ENCODE measurements around the gene SRSF10.

The SRSF10 gene

DNA sequence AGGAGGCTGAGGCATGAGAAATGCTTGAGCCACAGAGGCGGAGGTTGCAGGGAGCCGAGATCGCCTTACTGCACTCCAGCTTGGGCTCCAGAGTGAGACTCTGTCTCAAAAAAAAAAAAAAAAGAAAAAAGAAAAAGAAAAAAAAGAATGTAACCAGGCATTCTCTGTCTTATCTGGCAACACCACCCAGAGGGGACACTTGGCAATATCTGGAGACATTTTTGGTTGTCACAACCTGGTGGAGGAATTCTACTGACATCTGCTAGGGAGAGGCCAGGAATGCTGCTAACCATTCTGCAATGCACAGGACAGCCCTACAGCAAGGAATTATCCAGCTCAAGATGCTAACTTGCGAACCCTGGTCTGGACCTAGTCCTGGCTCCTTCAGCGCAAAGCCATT, 64.7 kb downstream of the SRSF10 start:
- no peaks in the 10 kb centered on the region for H3K9me3 Mint-ChIP-seq (ENCODE audit: low read depth)
- H3K4me3 Mint-ChIP-seq, result no peak overlapping the region
- H3K27ac Mint-ChIP-seq, result no peak overlapping the region
- H3K27me3 Mint-ChIP-seq, result no peaks in the 10 kb centered on the region
- H3K4me1 Mint-ChIP-seq (ENCODE audit: low read depth), result peaks cover 41% of the 10 kb centered on the region
- H3K36me3 Mint-ChIP-seq, result no peaks in the 10 kb centered on the region

- no peak overlapping the region for H3K4me3 Mint-ChIP-seq
- peaks cover 45% of the 10 kb centered on the region for H3K4me1 Mint-ChIP-seq (ENCODE audit: low read depth)
- no peaks in the 10 kb centered on the region for H3K27me3 Mint-ChIP-seq
- no peaks in the 10 kb centered on the region for H3K36me3 Mint-ChIP-seq
- H3K9me3 Mint-ChIP-seq (ENCODE audit: low read depth), result no peaks in the 10 kb centered on the region
- H3K27ac Mint-ChIP-seq, result no peak overlapping the region
Observed at GRCh38 chr1:23914921-23915320, 65.2 kb downstream of the SRSF10 start.

Measured in activated naive CD8-positive, alpha-beta T cell (primary cell).